Left colon (tissue), 2 donors: ENCODE measurements around the gene EEFSEC. TPM values are rescaled to one million over a fixed set of nuclear protein-coding genes. Genes with fewer than 3 reads are reported as not detected.

ENCODE experiments used
- ATAC-seq: fragments of 200-7000 bp; cut with Tn5 transposase; one replicate; pipeline ENCODE4 v1.9.1; 2020; ENCODE audit warnings: mild to moderate bottlenecking, moderate library complexity
- DNase-seq, 2 donors: peaks; one replicate each; pipeline ENCODE4 v3.0.0-alpha.2; 2020
- intact Hi-C, 2 donors: fragments of 100-400 bp; cut with DNase I in 1 of 2; cut with micrococcal nuclease in 1 of 2; formaldehyde crosslinking; loops; one replicate each; pipeline versions ENCODE4 v1.11.2 to v1.14.0; 2022; cut with DNase I, micrococcal nuclease
- total RNA-seq, 2 donors: library from RNA; stranded (reverse); fragmentation: NEBNext Ultra II Directional; extraction: Animal tissue kit (Norgen Biotek cat#: 25700); gene quantifications; one replicate each; pipeline ENCODE4 v1.2.1, GENCODE V29; 2021
- donor health status: DM: no; HTN: no; CAD: no.
- donor health status: DM: yes; HTN: yes; CAD: no.

EEFSEC gene
- total RNA-seq, 2 donors from 2014 or later: 7.3 to 10.5 TPM

- DNase-seq (no peak), ATAC-seq (no peak)
- intact Hi-C loops: no loop called here
Observed at GRCh38 chr3:128201158-128201755, 48.0 kb downstream of the EEFSEC start.

- intact Hi-C loops: no loop called here
- DNase-seq (no peak), ATAC-seq (no peak)
Observed at GRCh38 chr3:128203169-128203568, 49.9 kb downstream of the EEFSEC start.

- intact Hi-C loops: no loop called here
- ATAC-seq (no peak), DNase-seq (no peak)
Observed at GRCh38 chr3:128205558-128206145, 52.4 kb downstream of the EEFSEC start.

GRCh38 chr3:128207951-128208350 is 54.7 kb downstream of the EEFSEC start:
- ATAC-seq: no peak
- DNase-seq: no peak
- intact Hi-C loops: no loop called here

GRCh38 chr3:128210711-128211110 is 57.4 kb downstream of the EEFSEC start:
- intact Hi-C loops: no loop called here
- ATAC-seq: no peak
- DNase-seq: no peak

GRCh38 chr3:128214056-128214455 is 60.8 kb downstream of the EEFSEC start:
- ATAC-seq (no peak), DNase-seq (no peak)
- intact Hi-C loops: no loop called here

- intact Hi-C loops: no loop called here
Observed at GRCh38 chr3:128215290-128215689, 62.0 kb downstream of the EEFSEC start.

GRCh38 chr3:128215800-128216495 is 62.7 kb downstream of the EEFSEC start:
- no peak for DNase-seq

More at GRCh38 chr3:128215290-128215689, 62.0 kb downstream of the EEFSEC start:
- DNase-seq (no peak), ATAC-seq (no peak)

GRCh38 chr3:128217702-128218547 is 64.6 kb downstream of the EEFSEC start:
- intact Hi-C loops: no loop called here
- DNase-seq: no peak

More at GRCh38 chr3:128215800-128216495, 62.7 kb downstream of the EEFSEC start:
- no peak for ATAC-seq
- intact Hi-C loops: no loop called here

GRCh38 chr3:128218548-128219257 is 65.4 kb downstream of the EEFSEC start:
- intact Hi-C loops: no loop called here
- ATAC-seq (no peak), DNase-seq (no peak)

More at GRCh38 chr3:128217702-128218547, 64.6 kb downstream of the EEFSEC start:
- ATAC-seq: no peak

- no peak for DNase-seq
- intact Hi-C loops: no loop called here
Observed at GRCh38 chr3:128221328-128221727, 68.0 kb downstream of the EEFSEC start.

GRCh38 chr3:128222796-128223385 is 69.6 kb downstream of the EEFSEC start:
- DNase-seq: no peak
- intact Hi-C loops: no loop called here
- no peak for ATAC-seq

More at GRCh38 chr3:128221328-128221727, 68.0 kb downstream of the EEFSEC start:
- no peak for ATAC-seq

- ATAC-seq: no peak
- no peak for DNase-seq
- intact Hi-C loops: no loop called here
Observed at GRCh38 chr3:128226186-128226725, 73.0 kb downstream of the EEFSEC start.

- intact Hi-C loops: no loop called here
- DNase-seq: peak in 1 of 2 donors; percentile 38
- ATAC-seq: peak; percentile 77
Observed at GRCh38 chr3:128226795-128227395, 73.6 kb downstream of the EEFSEC start.

GRCh38 chr3:128227507-128227906 is 74.2 kb downstream of the EEFSEC start:
- no peak for ATAC-seq
- DNase-seq: no peak
- intact Hi-C loops: no loop called here

- no peak for ATAC-seq
- intact Hi-C loops: no loop called here
- DNase-seq: no peak
Observed at GRCh38 chr3:128228366-128228910, 75.2 kb downstream of the EEFSEC start.

GRCh38 chr3:128229106-128229857 is 76.0 kb downstream of the EEFSEC start:
- intact Hi-C loops: no loop called here
- DNase-seq: no peak
- ATAC-seq: no peak
